Upper lobe of right lung (tissue), 1 donor: ENCODE data around the gene ZFR. TPM values are rescaled to one million over a fixed set of nuclear protein-coding genes. Genes with fewer than 3 reads are reported as not detected.

ENCODE experiments used
- ATAC-seq: fragments of 200-7000 bp; cut with Tn5 transposase; one replicate; pipeline ENCODE4 v1.9.1; 2020; ENCODE audit warnings: mild to moderate bottlenecking, moderate library complexity
- DNase-seq: peaks from one replicate; pipeline ENCODE4 v3.0.0-alpha.2; 2020
- H3K27ac ChIP-seq: fragments of 200-600 bp; one replicate; pipeline ENCODE4 v1.8.0; 2022
- H3K27me3 ChIP-seq: fragments of 200-600 bp; one replicate; pipeline ENCODE4 v1.8.0; 2022; ENCODE audit warnings: mild to moderate bottlenecking
- H3K36me3 ChIP-seq: fragments of 200-600 bp; one replicate; pipeline ENCODE4 v1.8.0; 2022
- H3K4me1 ChIP-seq: fragments of 200-600 bp; one replicate; pipeline ENCODE4 v1.8.0; 2022
- H3K4me3 ChIP-seq: fragments of 200-600 bp; one replicate; pipeline ENCODE4 v1.8.0; 2022; ENCODE audit warnings: mild to moderate bottlenecking
- H3K9me3 ChIP-seq: fragments of 200-600 bp; one replicate; pipeline ENCODE4 v1.8.0; 2022
- CTCF ChIP-seq: fragments of 200-600 bp; IDR thresholded peaks from one replicate; pipeline ENCODE4 v1.8.0; 2022; ENCODE audit warnings: antibody characterized with exemption
- intact Hi-C: fragments of 100-400 bp; cut with DNase I; formaldehyde crosslinking; loops from one replicate; pipeline ENCODE4 v1.11.0; 2022
- total RNA-seq: library from RNA; stranded (reverse); fragmentation: NEBNext Ultra II Directional; extraction: Animal tissue kit (Norgen Biotek cat#: 25700); gene quantifications from one replicate; pipeline ENCODE4 v1.2.1, GENCODE V29; 2021
- donor health status: DM: no; HTN: yes; CAD: no; lungs with severe emphysema.

ZFR gene
- total RNA-seq, 1 donor from 2014 or later, result 60.4 TPM

- Histone ChIP-seq H3K9me3 (no peaks in the 10 kb centered on the region), H3K27ac (peak overlapping the region; percentile 92), H3K27me3 (no peaks in the 10 kb centered on the region), H3K4me1 (peaks cover 45% of the 10 kb centered on the region), H3K4me3 (peak overlapping the region; percentile 88), H3K36me3 (no peaks in the 10 kb centered on the region)
- DNase-seq (no peak), ATAC-seq (no peak)
- no peak for TF ChIP-seq CTCF
- intact Hi-C loops, result no loop called here
These were observed 1.4 kb downstream of the ZFR start for GRCh38 chr5:32443145-32443540.

GRCh38 chr5:32439086-32439642 is 5.4 kb downstream of the ZFR start:
- DNase-seq, result no peak
- Histone ChIP-seq H3K4me1 (peaks cover 47% of the 10 kb centered on the region), H3K27ac (no peak overlapping the region), H3K27me3 (no peaks in the 10 kb centered on the region), H3K36me3 (no peaks in the 10 kb centered on the region), H3K9me3 (no peaks in the 10 kb centered on the region), H3K4me3 (no peak overlapping the region)
- no peak for TF ChIP-seq CTCF
- intact Hi-C loops, result no loop called here
- ATAC-seq, result no peak

GRCh38 chr5:32436553-32437242 is 7.8 kb downstream of the ZFR start:
- H3K27ac ChIP-seq, result no peak overlapping the region

GRCh38 chr5:32435383-32435782 is 9.2 kb downstream of the ZFR start:
- ATAC-seq (no peak), DNase-seq (no peak)
- Histone ChIP-seq H3K36me3 (peaks cover 4% of the 10 kb centered on the region), H3K4me3 (no peak overlapping the region), H3K27me3 (no peaks in the 10 kb centered on the region), H3K9me3 (no peaks in the 10 kb centered on the region), H3K4me1 (peaks cover 19% of the 10 kb centered on the region), H3K27ac (no peak overlapping the region)
- no peak for TF ChIP-seq CTCF
- intact Hi-C loops, result no loop called here

More at GRCh38 chr5:32436553-32437242, 7.8 kb downstream of the ZFR start:
- peaks cover 4% of the 10 kb centered on the region for H3K36me3 ChIP-seq
- DNase-seq (no peak), ATAC-seq (no peak)
- no peaks in the 10 kb centered on the region for H3K27me3 ChIP-seq
- peaks cover 28% of the 10 kb centered on the region for H3K4me1 ChIP-seq
- intact Hi-C loops, result no loop called here
- no peak for TF ChIP-seq CTCF
- H3K9me3 ChIP-seq, result no peaks in the 10 kb centered on the region
- no peak overlapping the region for H3K4me3 ChIP-seq

GRCh38 chr5:32434221-32434620 is 10.3 kb downstream of the ZFR start:
- no peak for ATAC-seq
- peaks cover 17% of the 10 kb centered on the region for H3K4me1 ChIP-seq

More at GRCh38 chr5:32434221-32434620, 10.3 kb downstream of the ZFR start:
- Histone ChIP-seq H3K27me3 (no peaks in the 10 kb centered on the region), H3K36me3 (peaks cover 4% of the 10 kb centered on the region), H3K9me3 (no peaks in the 10 kb centered on the region), H3K4me3 (no peak overlapping the region), H3K27ac (no peak overlapping the region)
- DNase-seq, result no peak
- TF ChIP-seq CTCF, result no peak
- intact Hi-C loops, result no loop called here
